Measurements from ENCODE around the gene SEMA3G.

Gene SEMA3G

DNA sequence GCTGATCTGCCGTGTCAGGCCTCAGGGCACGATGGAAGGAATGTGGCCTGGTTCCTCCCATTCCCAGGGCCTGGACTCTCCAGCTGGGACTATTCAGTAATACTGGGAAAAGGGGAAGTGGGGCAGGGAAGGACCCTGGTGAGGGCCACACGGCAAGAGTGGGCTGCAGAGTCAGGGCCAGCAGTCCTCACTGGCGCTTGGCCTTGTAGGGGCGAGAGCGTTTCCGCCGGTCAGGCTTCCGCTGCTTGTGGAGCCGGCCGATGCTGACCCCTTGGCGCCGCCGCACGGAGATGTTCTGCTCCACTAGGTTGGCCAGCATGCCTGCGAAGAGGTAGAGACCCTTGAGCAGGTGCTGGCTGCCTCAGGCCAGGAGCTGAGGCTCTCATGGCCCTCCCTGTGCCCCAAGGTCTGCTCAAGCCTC lies 42.8 kb downstream of the SEMA3G start:
- H3K9ac ChIP-seq (ENCODE audit: low read length): no peak overlapping the region
- H2BK12ac ChIP-seq (ENCODE audit: low read length in 2 of 2): no peak overlapping the region
- no peak overlapping the region for H3K23ac ChIP-seq (ENCODE audit: low read length in 2 of 2)
- no peak overlapping the region for H2AFZ ChIP-seq (ENCODE audit: low read depth, low read length)
- no peak overlapping the region for H2AK5ac ChIP-seq (ENCODE audit: low read length, severe bottlenecking)
- H4K91ac ChIP-seq (ENCODE audit: low read length): no peak overlapping the region
- peaks cover 81 to 84% of the 10 kb centered on the region in 2 experiments for H3K36me3 ChIP-seq (ENCODE audit: control insufficient read depth in 1 of 2, insufficient read depth in 2 of 2, low read depth in 1 of 2, low read length in 2 of 2)
- no peak overlapping the region for H3K4ac ChIP-seq (ENCODE audit: low read depth in 1 of 2, low read length in 2 of 2)
- H2BK5ac ChIP-seq (ENCODE audit: low read depth, low read length, poor library complexity, severe bottlenecking): no peak overlapping the region
- no peak overlapping the region for H2BK15ac ChIP-seq (ENCODE audit: low read depth, poor library complexity, severe bottlenecking)
- H3K4me3 ChIP-seq (ENCODE audit: insufficient read depth in 1 of 2, low read depth in 1 of 2, low read length in 2 of 2): no peak overlapping the region
- H3K79me1 ChIP-seq (replicated peaks; ENCODE audit: low read length, poor library complexity, severe bottlenecking): peaks cover 31% of the 10 kb centered on the region
- no peak overlapping the region for H3K14ac ChIP-seq (ENCODE audit: low read length in 2 of 2)
- no peaks in the 10 kb centered on the region for H3K27me3 ChIP-seq (ENCODE audit: control insufficient read depth in 1 of 2, insufficient read depth in 1 of 2, low read length in 2 of 2)
- DNase-seq: no peak
- no peak overlapping the region for H2BK120ac ChIP-seq (ENCODE audit: low read depth, low read length)
- no peak overlapping the region for H3K27ac ChIP-seq (ENCODE audit: low read length, poor library complexity, severe bottlenecking)
- H3K18ac ChIP-seq (ENCODE audit: low read depth in 1 of 2, low read length in 2 of 2): no peak overlapping the region
- peaks cover 5% of the 10 kb centered on the region for H3K4me1 ChIP-seq (ENCODE audit: control insufficient read depth, insufficient read depth, low read depth, low read length)
- no peak overlapping the region for H3K4me2 ChIP-seq (ENCODE audit: low read length, poor library complexity, severe bottlenecking)
- 94% methylated on average over 16 of the region's 16 CpGs for WGBS
- H3K9me3 ChIP-seq (ENCODE audit: control insufficient read depth, low read length): no peaks in the 10 kb centered on the region
- no peak overlapping the region for H4K8ac ChIP-seq (ENCODE audit: low read length)

DNA sequence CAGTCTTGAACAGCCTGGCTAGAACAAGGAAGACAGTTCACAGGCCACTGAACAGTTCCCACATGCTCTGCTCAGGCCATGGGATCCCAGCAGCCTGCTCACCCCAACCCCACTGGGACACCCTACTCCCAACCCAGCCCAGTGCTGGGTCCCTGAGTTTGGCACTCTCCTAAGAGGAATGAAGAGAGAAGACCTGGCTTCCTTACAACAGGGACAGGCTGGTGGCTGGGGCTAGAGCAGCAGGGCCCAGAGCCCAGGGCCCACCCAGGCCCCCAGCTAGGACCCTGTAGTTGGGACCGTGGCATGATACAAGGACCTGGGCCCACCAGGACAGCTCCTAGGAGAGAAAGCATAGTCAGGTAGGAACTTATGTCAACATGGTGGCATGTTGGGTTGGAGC lies 43.4 kb downstream of the SEMA3G start:
- no peak overlapping the region for H3K18ac ChIP-seq (ENCODE audit: low read depth in 1 of 2, low read length in 2 of 2)
- WGBS: 100% methylated on average over 1 of the region's 1 CpG
- no peak overlapping the region for H2BK5ac ChIP-seq (ENCODE audit: low read depth, low read length, poor library complexity, severe bottlenecking)
- peaks cover 25% of the 10 kb centered on the region for H3K79me1 ChIP-seq (replicated peaks; ENCODE audit: low read length, poor library complexity, severe bottlenecking)
- no peak for DNase-seq
- no peak overlapping the region for H2BK12ac ChIP-seq (ENCODE audit: low read length in 2 of 2)
- no peak overlapping the region for H2AK5ac ChIP-seq (ENCODE audit: low read length, severe bottlenecking)
- no peaks in the 10 kb centered on the region for H3K27me3 ChIP-seq (ENCODE audit: control insufficient read depth in 1 of 2, insufficient read depth in 1 of 2, low read length in 2 of 2)
- H2BK120ac ChIP-seq (ENCODE audit: low read depth, low read length): no peak overlapping the region
- H3K23ac ChIP-seq (ENCODE audit: low read length in 2 of 2): no peak overlapping the region
- H3K9ac ChIP-seq (ENCODE audit: low read length): no peak overlapping the region
- H3K14ac ChIP-seq (ENCODE audit: low read length in 2 of 2): no peak overlapping the region
- peaks cover 5% of the 10 kb centered on the region for H3K4me1 ChIP-seq (ENCODE audit: control insufficient read depth, insufficient read depth, low read depth, low read length)
- H2BK15ac ChIP-seq (ENCODE audit: low read depth, poor library complexity, severe bottlenecking): no peak overlapping the region
- H2AFZ ChIP-seq (ENCODE audit: low read depth, low read length): no peak overlapping the region
- H3K4me2 ChIP-seq (ENCODE audit: low read length, poor library complexity, severe bottlenecking): no peak overlapping the region
- H3K4ac ChIP-seq (ENCODE audit: low read depth in 1 of 2, low read length in 2 of 2): no peak overlapping the region
- no peak overlapping the region for H4K8ac ChIP-seq (ENCODE audit: low read length)
- no peak overlapping the region for H3K27ac ChIP-seq (ENCODE audit: low read length, poor library complexity, severe bottlenecking)
- peaks cover 75 to 79% of the 10 kb centered on the region in 2 experiments for H3K36me3 ChIP-seq (ENCODE audit: control insufficient read depth in 1 of 2, insufficient read depth in 2 of 2, low read depth in 1 of 2, low read length in 2 of 2)
- H3K9me3 ChIP-seq (ENCODE audit: control insufficient read depth, low read length): no peaks in the 10 kb centered on the region
- no peak overlapping the region for H3K4me3 ChIP-seq (ENCODE audit: insufficient read depth in 1 of 2, low read depth in 1 of 2, low read length in 2 of 2)
- H4K91ac ChIP-seq (ENCODE audit: low read length): no peak overlapping the region

- peaks cover 70 to 73% of the 10 kb centered on the region in 2 experiments for H3K36me3 ChIP-seq (ENCODE audit: control insufficient read depth in 1 of 2, insufficient read depth in 2 of 2, low read depth in 1 of 2, low read length in 2 of 2)
- peaks cover 20% of the 10 kb centered on the region for H3K79me1 ChIP-seq (replicated peaks; ENCODE audit: low read length, poor library complexity, severe bottlenecking)
- H3K9ac ChIP-seq (ENCODE audit: low read length): no peak overlapping the region
- H3K4me2 ChIP-seq (ENCODE audit: low read length, poor library complexity, severe bottlenecking): no peak overlapping the region
- peaks cover 3% of the 10 kb centered on the region for H3K4me1 ChIP-seq (ENCODE audit: control insufficient read depth, insufficient read depth, low read depth, low read length)
- H3K23ac ChIP-seq (ENCODE audit: low read length in 2 of 2): no peak overlapping the region
- H3K9me3 ChIP-seq (ENCODE audit: control insufficient read depth, low read length): no peaks in the 10 kb centered on the region
- WGBS: 91% methylated on average over 1 of the region's 1 CpG
- H3K4me3 ChIP-seq (ENCODE audit: insufficient read depth in 1 of 2, low read depth in 1 of 2, low read length in 2 of 2): no peak overlapping the region
- no peak overlapping the region for H3K14ac ChIP-seq (ENCODE audit: low read length in 2 of 2)
- no peak overlapping the region for H3K27ac ChIP-seq (ENCODE audit: low read length, poor library complexity, severe bottlenecking)
- no peak overlapping the region for H3K4ac ChIP-seq (ENCODE audit: low read depth in 1 of 2, low read length in 2 of 2)
- no peak overlapping the region for H2BK5ac ChIP-seq (ENCODE audit: low read depth, low read length, poor library complexity, severe bottlenecking)
- H4K8ac ChIP-seq (ENCODE audit: low read length): no peak overlapping the region
- H2BK12ac ChIP-seq (ENCODE audit: low read length in 2 of 2): no peak overlapping the region
- H3K27me3 ChIP-seq (ENCODE audit: control insufficient read depth in 1 of 2, insufficient read depth in 1 of 2, low read length in 2 of 2): no peaks in the 10 kb centered on the region
- no peak overlapping the region for H2AFZ ChIP-seq (ENCODE audit: low read depth, low read length)
- H3K18ac ChIP-seq (ENCODE audit: low read depth in 1 of 2, low read length in 2 of 2): no peak overlapping the region
- H4K91ac ChIP-seq (ENCODE audit: low read length): no peak overlapping the region
- H2BK120ac ChIP-seq (ENCODE audit: low read depth, low read length): no peak overlapping the region
- no peak overlapping the region for H2AK5ac ChIP-seq (ENCODE audit: low read length, severe bottlenecking)
- H2BK15ac ChIP-seq (ENCODE audit: low read depth, poor library complexity, severe bottlenecking): no peak overlapping the region
- no peak for DNase-seq
Measured at GRCh38 chr3:52401021-52401420, 43.9 kb downstream of the SEMA3G start.

GRCh38 chr3:52400275-52400793 lies 44.6 kb downstream of the SEMA3G start:
- no peak for DNase-seq
- Histone ChIP-seq H3K79me1 (replicated peaks; ENCODE audit: low read length, poor library complexity, severe bottlenecking) (peaks cover 14% of the 10 kb centered on the region), H3K9ac (ENCODE audit: low read length) (no peak overlapping the region), H4K91ac (ENCODE audit: low read length) (no peak overlapping the region), H2AFZ (ENCODE audit: low read depth, low read length) (no peak overlapping the region), H2AK5ac (ENCODE audit: low read length, severe bottlenecking) (no peak overlapping the region), H3K4me2 (ENCODE audit: low read length, poor library complexity, severe bottlenecking) (no peak overlapping the region), H3K23ac (ENCODE audit: low read length in 2 of 2) (no peak overlapping the region), H2BK5ac (ENCODE audit: low read depth, low read length, poor library complexity, severe bottlenecking) (no peak overlapping the region), H3K9me3 (ENCODE audit: control insufficient read depth, low read length) (no peaks in the 10 kb centered on the region), H3K4ac (ENCODE audit: low read depth in 1 of 2, low read length in 2 of 2) (no peak overlapping the region), H3K14ac (ENCODE audit: low read length in 2 of 2) (no peak overlapping the region), H2BK15ac (ENCODE audit: low read depth, poor library complexity, severe bottlenecking) (no peak overlapping the region), H3K36me3 (ENCODE audit: control insufficient read depth in 1 of 2, insufficient read depth in 2 of 2, low read depth in 1 of 2, low read length in 2 of 2) (peaks cover 63 to 67% of the 10 kb centered on the region in 2 experiments), H3K27me3 (ENCODE audit: control insufficient read depth in 1 of 2, insufficient read depth in 1 of 2, low read length in 2 of 2) (peaks cover 0 to 4% of the 10 kb centered on the region in 2 experiments), H2BK12ac (ENCODE audit: low read length in 2 of 2) (no peak overlapping the region), H3K27ac (ENCODE audit: low read length, poor library complexity, severe bottlenecking) (no peak overlapping the region), H3K4me1 (ENCODE audit: control insufficient read depth, insufficient read depth, low read depth, low read length) (peaks cover 2% of the 10 kb centered on the region), H4K8ac (ENCODE audit: low read length) (no peak overlapping the region), H2BK120ac (ENCODE audit: low read depth, low read length) (no peak overlapping the region), H3K18ac (ENCODE audit: low read depth in 1 of 2, low read length in 2 of 2) (no peak overlapping the region), H3K4me3 (ENCODE audit: insufficient read depth in 1 of 2, low read depth in 1 of 2, low read length in 2 of 2) (no peak overlapping the region)
- 97% methylated on average over 10 of the region's 10 CpGs for WGBS

Measured in mesenchymal stem cell (in vitro differentiated cells and primary cell).